Activated CD4-positive, alpha-beta T cell treated with anti-CD3 and anti-CD28 coated beads, Interleukin-10, Interleukin-2, amounts not matched to agents 100 ng/mL and 50 ng/mL, durations not matched to agents 16 hours and 8 hours (primary cell): Measurements from ENCODE around the gene IDE.
A peak's percentile ranks its signal among the peaks of the same experiment; 100 is the strongest.

Experiments used
- DNase-seq: peaks from one replicate; pipeline ENCODE4 v3.0.0-alpha.2; 2020

The IDE gene

DNA sequence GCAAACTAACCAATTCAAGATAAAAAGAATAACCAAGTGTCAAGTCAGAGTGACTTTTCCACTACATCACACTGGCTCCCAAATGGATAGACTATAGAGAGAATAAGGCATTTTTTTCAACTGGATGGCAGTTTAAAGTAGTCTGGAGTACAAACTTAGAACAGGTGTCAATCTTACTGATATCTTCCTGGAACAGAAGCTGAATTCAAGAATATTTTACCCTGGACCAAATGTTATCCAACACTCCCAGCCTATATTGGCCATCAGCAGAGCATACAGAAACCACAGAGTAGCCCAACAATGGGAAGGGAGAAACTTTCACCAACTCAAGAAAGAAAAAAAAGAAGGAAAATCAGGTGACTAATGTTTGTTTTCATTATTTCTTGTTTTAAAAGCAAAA is 11.5 kb downstream of the IDE start:
- DNase-seq = no peak

DNA sequence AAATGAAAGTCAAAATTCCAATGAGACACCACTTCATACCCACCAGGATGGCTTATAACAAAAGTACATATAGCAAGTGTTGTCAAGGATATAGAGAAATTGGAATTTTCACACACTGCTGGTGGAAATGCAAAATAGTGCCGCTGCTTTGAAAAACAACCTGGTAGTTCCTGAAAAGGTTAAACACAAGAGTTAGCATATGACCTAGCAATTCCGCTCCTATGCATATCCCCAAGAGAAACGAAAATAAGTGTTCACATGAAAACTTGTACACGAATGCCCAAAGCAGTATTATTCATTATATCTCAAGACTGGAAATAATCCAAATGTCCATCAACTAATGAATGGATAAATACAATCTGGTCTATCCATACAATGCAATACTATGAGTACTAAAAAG is 14.8 kb downstream of the IDE start:
- no peak for DNase-seq

- no peak for DNase-seq
Observed at GRCh38 chr10:92553959-92554358, 19.9 kb downstream of the IDE start.

DNA sequence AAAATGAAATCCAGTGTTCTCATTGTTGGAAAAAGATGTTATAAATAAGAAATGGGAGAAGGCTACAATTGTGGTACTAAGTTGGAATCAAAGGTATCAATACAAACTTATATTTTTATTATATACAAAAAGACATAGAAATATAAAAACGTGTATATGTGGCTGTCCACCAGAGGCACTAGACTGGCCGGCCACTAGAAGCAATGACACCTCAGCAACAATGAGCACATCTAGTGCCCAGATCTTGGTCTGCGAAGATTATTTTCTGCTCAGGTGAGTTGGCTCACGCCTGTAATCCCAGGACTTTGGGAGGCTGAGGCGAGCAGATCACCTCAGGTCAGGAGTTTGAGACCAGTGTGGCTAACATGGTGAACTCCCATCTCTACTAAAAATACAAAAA is 21.6 kb downstream of the IDE start:
- DNase-seq = no peak

GRCh38 chr10:92550924-92551323 is 23.0 kb downstream of the IDE start:
- no peak for DNase-seq

- DNase-seq = no peak
Observed at GRCh38 chr10:92547676-92548075, 26.2 kb downstream of the IDE start.

GRCh38 chr10:92545556-92545955 is 28.3 kb downstream of the IDE start:
- DNase-seq = no peak

- peak; percentile 15 for DNase-seq
Observed at GRCh38 chr10:92544296-92544695, 29.6 kb downstream of the IDE start.

- no peak for DNase-seq
Observed at GRCh38 chr10:92542458-92542857, 31.4 kb downstream of the IDE start.

GRCh38 chr10:92541583-92541982 is 32.3 kb downstream of the IDE start:
- DNase-seq = no peak

DNA sequence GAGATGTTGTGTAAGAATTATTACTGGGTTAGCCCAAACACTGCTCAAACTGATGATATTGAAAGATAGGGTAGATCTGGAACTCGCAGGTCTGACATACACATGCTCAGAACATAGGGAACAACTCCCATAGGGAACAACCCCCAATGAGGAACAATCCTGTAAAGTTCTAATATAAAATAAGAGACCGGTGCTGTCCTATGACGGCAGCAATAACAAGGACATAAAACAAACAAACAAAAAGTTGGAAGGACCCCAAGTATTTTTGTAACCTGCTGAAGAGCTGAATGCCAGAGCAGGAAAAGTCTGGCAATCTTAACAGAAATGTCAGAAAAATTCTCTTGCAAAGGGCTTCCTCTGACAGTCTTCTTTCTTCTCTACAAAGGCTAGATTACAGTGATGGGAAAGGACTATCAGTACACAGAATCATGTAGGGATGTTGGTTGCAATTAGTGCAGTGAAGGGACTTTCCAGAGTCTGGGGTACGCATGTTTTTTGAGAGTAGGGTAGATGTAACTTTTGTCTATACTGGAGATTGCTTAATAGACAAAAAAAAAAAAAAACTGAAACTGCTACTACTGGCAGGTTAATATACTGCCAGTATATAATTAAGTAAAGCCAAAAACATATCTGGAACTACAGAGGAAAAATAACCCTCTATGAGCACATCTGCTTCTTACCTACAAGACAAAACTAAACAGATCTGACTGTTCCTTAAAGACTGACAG is 35.5 kb downstream of the IDE start:
- no peak for DNase-seq

DNA sequence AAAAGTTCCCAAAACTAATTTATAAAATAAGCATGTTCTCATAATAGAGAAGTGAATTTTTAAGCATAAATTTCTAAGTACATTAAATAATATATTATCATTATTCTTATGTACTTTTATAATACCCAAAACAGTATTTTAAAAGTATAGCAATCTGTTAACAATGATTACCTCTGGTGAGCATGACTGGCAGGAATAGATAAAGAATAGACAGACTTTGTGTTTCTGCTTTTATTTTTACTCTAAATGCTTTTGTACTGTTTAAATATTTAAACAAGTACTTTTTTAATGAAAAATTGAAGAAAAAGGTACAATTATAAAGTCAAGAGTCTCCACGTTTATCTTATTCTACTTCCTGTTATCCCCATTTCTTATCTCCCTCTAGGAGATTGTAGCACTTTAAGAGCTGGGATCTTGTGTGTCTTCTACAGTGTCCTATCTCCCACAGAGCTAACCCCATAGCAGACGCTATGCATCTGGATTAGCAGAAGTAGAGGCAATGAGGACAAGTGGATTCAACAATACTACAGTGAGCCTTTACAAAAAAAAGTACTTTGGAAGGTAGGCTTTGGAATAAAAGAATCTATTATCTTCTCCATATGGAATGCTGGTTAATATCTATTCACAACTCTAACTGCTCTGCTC is 42.9 kb downstream of the IDE start:
- DNase-seq = no peak

- no peak for DNase-seq
Observed at GRCh38 chr10:92530421-92530820, 43.5 kb downstream of the IDE start.

- DNase-seq = no peak
Observed at GRCh38 chr10:92527716-92528115, 46.2 kb downstream of the IDE start.

- no peak for DNase-seq
Observed at GRCh38 chr10:92523639-92524038, 50.3 kb downstream of the IDE start.

- peak; percentile 73 for DNase-seq
Observed at GRCh38 chr10:92517034-92517655, 56.7 kb downstream of the IDE start.

DNA sequence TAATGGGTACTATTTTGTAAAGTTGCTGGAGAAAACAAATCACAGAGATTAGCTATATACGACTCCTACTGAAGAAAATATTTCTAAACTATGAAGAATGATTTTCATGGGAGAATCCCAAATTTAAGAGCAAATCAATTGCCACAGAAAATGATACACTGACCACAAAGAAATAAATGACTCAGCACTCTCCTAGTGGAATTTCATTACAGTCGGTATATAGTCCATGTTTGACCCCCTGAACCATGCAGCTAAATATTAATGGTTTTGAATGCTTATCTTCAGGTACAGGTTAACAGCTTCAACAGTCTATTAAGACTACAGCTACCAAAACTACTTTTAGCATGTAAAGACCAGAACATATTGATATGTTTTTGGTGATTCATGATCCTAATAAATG is 65.0 kb downstream of the IDE start:
- no peak for DNase-seq

DNA sequence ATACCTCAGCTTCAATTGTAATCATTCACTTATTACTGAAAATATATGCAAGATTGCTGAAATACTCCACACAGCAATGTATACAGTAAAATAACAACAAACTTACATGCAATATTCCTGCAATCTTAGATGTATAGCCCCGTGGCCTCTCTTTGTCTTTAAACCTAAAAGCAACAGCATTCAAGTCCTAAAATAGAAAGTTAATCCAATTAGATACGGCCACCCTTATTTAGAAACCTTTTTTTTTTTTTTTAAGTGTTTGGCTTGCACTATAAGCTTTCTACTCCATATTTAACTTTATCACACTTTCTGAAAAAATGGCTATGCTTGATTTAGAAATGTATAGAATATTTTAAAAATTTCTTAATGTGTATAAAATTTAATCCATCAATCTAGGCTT is 67.6 kb downstream of the IDE start:
- no peak for DNase-seq

GRCh38 chr10:92505044-92505443 is 68.8 kb downstream of the IDE start:
- DNase-seq = no peak

DNA sequence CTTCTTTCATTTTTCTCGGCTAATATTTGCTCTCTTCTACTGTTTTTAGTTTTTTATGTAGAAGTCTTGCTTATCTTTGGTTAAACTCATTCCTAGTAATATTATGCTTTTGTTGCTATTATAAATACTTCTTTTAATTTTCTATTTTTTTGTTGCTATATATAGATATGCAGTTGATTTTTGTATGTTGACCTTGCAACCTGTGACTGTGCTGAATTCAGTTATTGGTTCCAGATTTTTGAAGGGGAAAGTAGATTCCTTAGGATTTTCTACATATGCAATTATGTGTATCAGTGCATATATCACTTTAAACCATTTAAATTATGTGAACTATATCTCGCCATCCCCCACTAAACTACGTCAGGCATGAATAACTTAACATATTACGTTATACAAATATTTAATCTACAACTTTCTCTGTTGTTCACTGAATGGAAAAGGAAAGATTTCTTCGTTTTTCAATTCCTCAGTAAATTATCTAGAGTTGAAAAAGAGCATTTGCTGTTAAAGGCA is 71.5 kb downstream of the IDE start:
- no peak for DNase-seq

DNA sequence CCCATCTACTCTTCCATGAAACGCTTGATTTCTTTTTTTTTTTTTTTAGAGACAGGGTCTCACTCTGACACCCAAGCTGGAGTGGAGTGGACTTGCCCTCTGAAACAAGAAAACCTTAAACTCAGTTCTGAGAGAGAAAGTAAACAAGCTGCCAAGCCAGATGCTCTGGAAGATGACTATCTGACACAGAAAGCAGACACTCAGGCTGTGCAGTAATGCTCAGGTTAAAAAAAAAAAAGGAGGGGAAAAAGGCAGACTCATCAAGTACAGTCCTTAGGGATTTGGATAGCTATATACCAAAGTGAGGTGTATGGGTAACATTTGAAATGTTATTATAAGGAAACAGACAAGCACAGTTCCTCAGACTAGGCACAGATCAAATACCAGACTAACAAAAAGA is 80.5 kb downstream of the IDE start:
- DNase-seq = no peak

DNA sequence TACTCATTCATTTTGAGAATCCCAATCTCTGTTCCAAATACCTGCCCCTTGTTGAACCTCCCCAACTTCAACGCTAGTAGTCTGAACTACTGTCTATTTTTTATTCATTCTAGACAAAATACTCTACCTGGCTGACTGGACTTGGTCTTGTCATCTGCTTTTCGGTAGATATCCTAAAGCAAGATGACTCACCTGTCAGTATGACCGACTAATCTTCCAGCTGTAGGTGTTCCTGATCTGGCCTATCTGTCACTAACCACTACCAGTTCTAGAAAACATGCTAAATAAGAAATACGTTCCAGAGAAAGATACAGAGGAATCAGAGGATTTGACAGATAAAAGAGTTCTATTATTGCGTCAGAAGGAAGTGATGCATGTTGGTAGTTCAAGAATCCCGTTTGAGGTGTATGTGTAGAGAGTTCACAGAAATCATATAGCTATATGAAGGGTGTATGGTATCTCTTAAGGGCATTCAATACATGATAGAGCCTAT is 81.1 kb downstream of the IDE start:
- no peak for DNase-seq

DNA sequence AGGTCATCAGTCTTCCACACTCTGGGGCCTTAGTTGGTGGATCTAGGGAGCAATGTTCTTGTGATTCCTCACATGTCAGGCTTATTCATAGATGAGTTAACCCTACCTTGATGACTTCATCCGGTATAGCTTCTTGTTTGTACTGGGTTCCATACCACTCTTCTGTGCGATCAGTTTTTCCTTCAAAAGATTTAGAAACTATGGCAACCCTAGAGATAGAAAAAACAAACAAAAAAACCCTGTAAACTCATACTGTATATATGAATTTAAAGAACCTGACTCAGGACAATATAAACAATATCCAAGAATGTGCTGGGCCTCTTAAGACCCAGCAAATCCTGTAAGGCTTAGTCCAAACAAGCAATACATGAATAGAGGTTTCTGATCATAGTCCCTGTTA is 83.5 kb downstream of the IDE start:
- DNase-seq = no peak

- no peak for DNase-seq
Observed at GRCh38 chr10:92486637-92487036, 87.3 kb downstream of the IDE start.
